GM21447 (cell line): ENCODE data around the gene GLRA1.
"Not testable (repeated sequence)": the region's sequence is repeated elsewhere in the genome, so short reads cannot be mapped to it uniquely, and the experiment has no call there.

Experiments
- ATAC-seq: cut with Tn5 transposase; IDR thresholded peaks from one replicate; pipeline ENCODE4 v1.9.1; 2021; ENCODE audit not compliant: unreplicated experiment

The GLRA1 gene

GRCh38 chr5:151820903-151821302, 103.7 kb downstream of the GLRA1 start:
- ATAC-seq, result no peak

- ATAC-seq, result no peak
Observed at GRCh38 chr5:151820271-151820670, 104.4 kb downstream of the GLRA1 start.

- no peak for ATAC-seq
Observed at GRCh38 chr5:151819830-151820229, 104.8 kb downstream of the GLRA1 start.

- ATAC-seq, result no peak
Observed at GRCh38 chr5:151815051-151815450, 109.6 kb downstream of the GLRA1 start.

- ATAC-seq, result no peak
Observed at GRCh38 chr5:151812757-151813309, 111.8 kb downstream of the GLRA1 start.

- no peak for ATAC-seq
Observed at GRCh38 chr5:151811593-151812321, 112.9 kb downstream of the GLRA1 start.

GRCh38 chr5:151810897-151811296, 113.8 kb downstream of the GLRA1 start:
- ATAC-seq, result no peak

GRCh38 chr5:151810449-151810848, 114.2 kb downstream of the GLRA1 start:
- ATAC-seq, result no peak

GRCh38 chr5:151808451-151809169, 116.0 kb downstream of the GLRA1 start:
- ATAC-seq, result no peak

GRCh38 chr5:151805414-151806223, 119.0 kb downstream of the GLRA1 start:
- no peak for ATAC-seq

GRCh38 chr5:151800532-151800931, 124.1 kb downstream of the GLRA1 start:
- no peak for ATAC-seq

- no peak for ATAC-seq
Observed at GRCh38 chr5:151799407-151799806, 125.2 kb downstream of the GLRA1 start.

- ATAC-seq, result no peak
Observed at GRCh38 chr5:151798674-151799073, 126.0 kb downstream of the GLRA1 start.

- ATAC-seq, result no peak
Observed at GRCh38 chr5:151795426-151795825, 129.2 kb downstream of the GLRA1 start.

- ATAC-seq, result no peak
Observed at GRCh38 chr5:151793358-151793757, 131.3 kb downstream of the GLRA1 start.

- no peak for ATAC-seq
Observed at GRCh38 chr5:151787817-151788216, 136.8 kb downstream of the GLRA1 start.

GRCh38 chr5:151786468-151786867, 138.2 kb downstream of the GLRA1 start:
- ATAC-seq, result no peak

- no peak for ATAC-seq
Observed at GRCh38 chr5:151784141-151784540, 140.5 kb downstream of the GLRA1 start.

GRCh38 chr5:151783664-151784063, 141.0 kb downstream of the GLRA1 start:
- not testable (repeated sequence) for ATAC-seq

- no peak for ATAC-seq
Observed at GRCh38 chr5:151781201-151781600, 143.4 kb downstream of the GLRA1 start.

GRCh38 chr5:151780348-151780747, 144.3 kb downstream of the GLRA1 start:
- no peak for ATAC-seq
